GM19238 (cell line): ENCODE measurements around the gene RARRES2.

ENCODE experiments used
- DNase-seq: peaks from one replicate; pipeline ENCODE4 v3.0.0; 2011; ENCODE audit warnings: low spot score; ENCODE audit not compliant: insufficient read length

The RARRES2 gene

GRCh38 chr7:150337659-150338081 lies 3.8 kb downstream of the RARRES2 start:
- no peak for DNase-seq

- no peak for DNase-seq
These were observed 4.2 kb downstream of the RARRES2 start for GRCh38 chr7:150337179-150337578.

DNA sequence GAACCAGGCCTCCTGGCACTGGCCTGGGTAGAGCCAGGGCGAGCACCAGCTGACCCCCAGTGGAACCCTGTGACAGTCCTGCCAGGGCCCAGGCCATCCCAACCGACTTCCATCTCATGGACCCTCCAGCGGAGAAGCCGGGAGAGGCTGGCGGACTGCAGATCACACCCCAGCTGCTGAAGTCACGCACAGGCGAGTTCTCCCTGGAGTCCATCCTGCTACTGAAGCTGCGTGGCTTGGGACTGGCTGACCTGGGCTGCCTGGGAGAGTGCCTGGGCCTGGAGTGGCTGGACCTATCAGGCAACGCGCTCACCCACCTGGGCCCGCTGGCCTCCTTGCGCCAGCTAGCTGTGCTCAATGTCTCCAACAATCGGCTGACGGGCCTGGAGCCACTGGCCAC lies 4.7 kb downstream of the RARRES2 start:
- no peak for DNase-seq

- no peak for DNase-seq
These were observed 5.7 kb downstream of the RARRES2 start for GRCh38 chr7:150335774-150336112.

DNA sequence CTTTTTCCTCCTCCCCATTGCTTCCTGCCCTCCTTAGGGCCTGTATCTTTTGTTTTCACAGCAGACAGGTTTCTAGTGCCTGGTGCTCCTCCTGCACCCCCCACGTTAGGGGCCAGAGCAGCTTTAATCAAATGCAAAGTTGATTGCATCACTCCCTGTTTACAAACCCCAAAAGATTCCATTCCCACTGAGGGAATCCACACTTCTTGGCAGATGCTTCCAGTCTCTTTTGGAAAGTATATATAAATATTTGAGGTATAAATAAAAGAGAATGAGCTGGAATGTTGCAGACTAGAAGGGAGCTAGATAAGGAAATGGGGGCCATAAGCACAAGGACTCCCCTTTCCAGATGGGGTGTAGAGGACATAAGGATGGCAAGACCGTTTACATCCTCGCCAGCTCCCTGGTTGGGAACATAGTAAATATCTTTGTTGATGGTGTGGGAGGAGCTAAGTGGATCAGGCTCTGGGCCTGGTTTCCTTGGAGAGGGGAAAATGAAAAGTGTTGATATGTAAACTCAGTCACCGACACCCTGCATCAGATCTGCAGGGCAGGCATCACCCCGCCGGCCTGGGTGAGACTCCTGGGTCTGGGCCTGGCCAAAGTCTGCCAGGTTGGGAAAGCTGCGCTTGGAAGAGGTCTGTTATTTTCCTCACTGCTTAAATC lies 6.2 kb downstream of the RARRES2 start:
- no peak for DNase-seq

GRCh38 chr7:150334108-150334507 lies 7.3 kb downstream of the RARRES2 start:
- no peak for DNase-seq

DNA sequence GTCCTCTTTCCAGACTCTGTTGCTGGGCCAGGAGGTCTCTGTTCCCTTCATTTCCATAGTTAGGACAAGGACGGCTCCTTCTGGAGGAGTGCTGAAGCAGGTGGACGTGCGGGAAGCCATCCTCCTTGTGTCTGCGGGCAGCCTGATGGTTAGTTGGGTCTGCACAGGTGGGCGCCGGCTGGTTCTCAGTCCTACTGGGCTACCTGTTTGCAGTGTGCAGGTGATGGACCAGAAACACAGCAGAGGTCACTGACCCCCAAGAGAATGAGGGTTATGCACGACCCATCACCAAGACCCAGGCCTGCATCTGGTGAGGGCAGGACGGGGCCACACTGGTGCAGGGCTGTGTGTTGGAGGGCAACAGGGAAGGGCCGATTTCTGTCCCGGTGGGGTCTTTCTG lies 7.8 kb downstream of the RARRES2 start:
- DNase-seq = no peak

- DNase-seq = no peak
These were observed 8.4 kb downstream of the RARRES2 start for GRCh38 chr7:150332852-150333635.

DNA sequence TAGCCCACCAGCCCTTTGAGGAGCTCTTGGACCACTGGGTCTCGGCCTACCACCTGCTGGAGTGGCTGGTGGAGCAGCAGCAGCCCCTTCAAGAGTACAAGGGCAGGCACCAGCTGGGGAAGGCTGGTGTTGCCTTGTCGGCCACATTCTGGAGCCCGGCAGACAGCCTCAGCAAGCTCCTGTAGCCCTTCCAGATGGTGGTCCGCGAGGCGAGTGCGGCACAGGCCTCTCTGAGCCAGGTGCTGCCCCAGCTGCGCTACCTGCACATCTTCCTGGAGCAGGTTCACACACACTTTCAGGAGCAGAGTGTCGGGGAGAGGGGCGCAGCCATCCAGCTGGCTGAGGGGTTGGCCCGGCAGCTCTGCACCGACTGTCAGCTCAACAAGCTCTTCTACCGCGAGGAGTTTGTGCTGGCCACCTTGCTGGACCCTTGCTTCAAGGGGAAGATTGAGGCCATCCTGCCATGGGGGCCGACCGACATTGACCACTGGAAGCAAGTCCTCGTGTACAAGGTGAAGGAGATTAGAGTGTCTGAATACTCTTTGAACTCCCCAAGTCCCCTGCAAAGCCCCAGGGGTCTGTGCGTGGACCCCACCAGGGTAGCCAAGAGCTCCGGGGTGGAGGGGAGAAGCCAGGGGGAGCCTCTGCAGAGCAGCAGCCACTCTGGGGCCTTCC lies 11.1 kb downstream of the RARRES2 start:
- DNase-seq = no peak

GRCh38 chr7:150329331-150330120 lies 11.9 kb downstream of the RARRES2 start:
- no peak for DNase-seq

DNA sequence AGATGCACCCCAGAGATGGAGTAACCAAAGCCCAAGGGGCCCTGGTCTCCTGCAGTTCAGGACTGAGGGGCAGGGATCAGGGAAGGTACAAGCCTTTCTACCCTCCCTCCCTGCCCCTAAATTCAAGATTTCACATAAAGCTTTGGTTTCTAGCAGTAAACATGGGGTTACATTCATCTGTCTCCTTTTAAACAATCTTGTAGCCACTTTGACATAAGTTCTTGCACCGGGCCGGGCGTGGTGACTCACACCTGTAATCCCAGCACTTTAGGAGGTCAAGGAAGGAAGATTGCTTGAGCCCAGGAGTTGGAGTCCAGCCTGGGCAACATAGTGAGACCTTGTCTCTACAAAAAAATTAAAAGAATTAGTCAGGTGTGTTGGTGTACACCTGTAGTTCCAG lies 14.1 kb downstream of the RARRES2 start:
- no peak for DNase-seq

DNA sequence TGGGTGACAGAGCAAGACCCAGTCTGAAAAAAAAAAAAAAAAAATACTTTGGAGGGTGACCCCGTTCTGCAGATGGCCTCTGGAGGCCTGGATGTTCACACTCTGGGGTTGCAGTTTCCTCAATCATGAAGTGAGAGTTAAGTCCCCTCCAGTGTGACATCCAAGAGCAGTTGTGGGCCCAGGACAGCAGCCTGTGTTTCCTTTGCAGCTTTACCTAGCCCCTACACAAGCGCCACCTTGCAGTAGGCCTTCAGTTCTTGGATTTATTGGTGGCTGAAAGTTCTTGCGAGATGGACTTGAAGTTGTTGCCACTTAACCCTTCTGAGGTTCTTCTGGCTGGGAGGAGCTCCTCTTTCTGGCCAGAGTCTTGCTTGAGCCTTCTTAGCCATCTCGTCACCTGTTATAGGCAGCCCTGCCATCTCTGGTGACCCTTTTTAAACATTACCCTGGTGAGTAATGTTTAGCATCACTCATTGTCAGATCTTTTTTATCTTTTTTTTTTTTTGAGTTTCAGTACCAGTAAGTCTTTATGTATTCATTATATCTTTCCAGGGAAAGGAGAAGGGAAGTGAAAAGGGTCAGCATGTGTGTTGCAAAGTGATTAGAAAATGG lies 14.7 kb downstream of the RARRES2 start:
- no peak for DNase-seq

- no peak for DNase-seq
These were observed 15.5 kb downstream of the RARRES2 start for GRCh38 chr7:150325901-150326300.

GRCh38 chr7:150325110-150325611 lies 16.3 kb downstream of the RARRES2 start:
- DNase-seq = no peak

GRCh38 chr7:150324373-150324961 lies 17.0 kb downstream of the RARRES2 start:
- no peak for DNase-seq

DNA sequence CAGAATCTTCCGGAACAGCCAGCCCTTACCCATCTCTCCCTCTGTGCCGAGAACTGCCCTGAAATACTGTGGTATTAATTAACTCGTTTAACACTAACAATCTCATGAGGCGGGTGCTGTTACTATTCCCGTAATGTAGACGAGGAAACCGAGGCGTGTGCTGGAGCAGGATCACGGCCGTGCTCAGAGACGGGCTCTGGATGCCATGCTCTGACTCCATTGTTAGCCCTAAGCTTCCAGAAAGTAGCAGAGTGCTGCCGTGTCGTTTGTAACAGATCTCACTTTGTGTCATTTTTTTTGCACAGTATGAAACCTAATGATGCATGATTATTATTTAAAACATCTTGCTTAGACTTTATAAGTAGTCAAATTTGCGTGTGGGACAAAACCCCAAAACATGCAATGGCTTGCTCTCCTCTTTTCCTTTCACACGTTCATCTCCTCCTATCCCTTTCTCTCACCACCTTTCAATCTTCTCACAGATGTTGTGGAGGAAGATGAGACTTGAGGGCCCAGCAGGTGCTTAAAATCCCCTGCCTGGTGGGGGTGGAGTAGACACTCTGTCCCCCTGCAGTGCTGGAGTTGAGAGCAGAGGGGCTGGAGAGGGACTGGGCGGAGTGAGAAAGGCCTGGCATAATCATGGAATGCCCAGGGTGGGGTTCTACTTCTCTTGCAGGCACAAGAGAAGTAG lies 17.6 kb downstream of the RARRES2 start:
- no peak for DNase-seq

DNA sequence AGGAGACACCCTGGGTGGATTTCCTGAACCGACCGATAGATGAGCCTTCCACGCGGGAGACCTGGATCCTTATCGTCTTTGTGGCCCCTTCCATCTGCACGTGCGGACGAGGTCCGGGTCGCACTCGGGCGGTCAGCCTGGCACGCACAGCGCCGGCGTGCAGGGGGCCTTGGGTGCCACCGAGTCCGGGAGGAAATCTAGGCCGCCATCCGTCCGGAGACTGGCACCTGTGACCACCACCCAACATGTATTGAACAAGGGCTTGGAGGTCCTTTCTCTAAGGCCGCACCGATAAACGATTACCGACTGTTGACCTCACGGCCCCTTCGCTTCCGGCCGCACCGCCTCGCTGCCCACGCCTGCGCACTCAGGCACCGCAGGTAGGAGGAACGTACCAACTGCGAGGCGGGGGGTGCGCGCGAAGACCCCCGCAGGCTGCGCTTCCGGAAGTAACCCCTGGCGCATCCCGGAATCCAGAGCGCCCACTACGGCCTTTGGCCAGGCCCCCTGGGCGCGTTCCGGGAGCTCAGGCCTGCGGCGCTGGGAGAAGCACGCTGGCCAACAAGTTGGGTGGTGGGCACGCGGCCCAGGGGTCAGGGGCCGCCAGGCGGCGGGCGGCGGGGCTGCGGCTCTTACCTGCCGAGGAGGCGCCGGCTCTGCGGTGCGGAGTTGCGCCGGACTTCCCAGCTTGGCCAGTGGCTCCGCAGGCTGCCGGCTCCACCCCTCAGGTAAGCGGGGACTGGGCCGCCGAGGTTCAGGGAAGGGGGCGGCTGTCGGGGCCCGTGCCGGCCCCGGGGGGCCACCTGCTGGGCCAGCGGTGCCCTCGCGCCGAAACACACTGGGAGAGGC lies 18.4 kb downstream of the RARRES2 start, which contains the start of the genes ACTR3C and LRRC61:
TSS of gene ACTR3C (minus strand) at position 713 of the 849 bp plus-strand sequence. CDS start 28,249 bp downstream, outside the sequence.
TSS of gene LRRC61 (plus strand) at position 523 of the 849 bp plus-strand sequence. CDS start 13,507 bp downstream, outside the sequence.
- DNase-seq = peak; percentile 63

DNA sequence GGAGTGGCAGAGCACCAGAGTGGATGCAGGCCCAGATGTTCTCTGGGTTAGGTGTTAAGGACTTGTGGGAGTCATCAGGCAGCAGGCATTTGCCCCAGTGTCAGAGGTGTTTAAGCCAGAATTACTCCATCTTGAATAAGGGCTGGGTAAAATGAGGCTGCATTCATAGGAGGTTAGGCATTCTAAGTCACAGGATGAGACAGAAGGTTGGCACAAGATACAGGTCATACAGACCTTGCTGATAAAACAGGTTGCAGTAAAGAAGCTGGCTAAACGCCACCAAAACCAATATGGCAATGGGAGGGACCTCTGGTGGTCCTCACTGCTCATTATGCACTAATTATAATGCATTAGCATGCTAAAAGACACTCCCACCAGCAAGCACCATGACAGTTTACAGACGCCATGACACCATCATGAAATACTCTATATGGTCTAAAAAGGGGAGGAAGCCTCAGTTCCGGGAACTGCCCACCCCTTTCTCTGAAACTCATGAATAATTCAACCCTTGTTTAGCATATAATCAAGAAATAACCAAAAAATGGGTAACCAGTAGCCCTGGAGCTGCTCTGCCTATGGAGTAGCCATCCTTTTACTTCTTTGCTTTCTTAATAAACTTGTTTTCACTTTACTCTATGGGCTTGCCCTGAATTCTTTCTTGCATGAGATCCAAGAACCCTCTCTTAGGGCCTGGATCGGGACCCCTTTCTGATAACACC lies 19.2 kb downstream of the RARRES2 start:
- no peak for DNase-seq
